MM.1S (cell line): ENCODE results near the gene DPP6.

Experiments used
- DNase-seq: peaks from one replicate; pipeline ENCODE4 v3.0.0-alpha.2; 2015
- H2AFZ ChIP-seq: fragments of 300-600 bp; sonication (generic); 2 replicates; pipeline ENCODE4 v1.6.0; 2016; ENCODE audit warnings: antibody characterized with exemption, low read length
- H3F3A ChIP-seq: fragments of 300-600 bp; sonication (generic); 2 replicates; pipeline ENCODE4 v1.6.1; 2016; ENCODE audit warnings: mild to moderate bottlenecking, antibody characterized with exemption, low read length, moderate library complexity, mixed read lengths; ENCODE audit not compliant: insufficient read depth
- H3K27ac ChIP-seq: fragments of 300-600 bp; sonication (generic); 2 replicates; pipeline ENCODE4 v1.5.1; 2016; ENCODE audit warnings: mild to moderate bottlenecking, low read length
- H3K27me3 ChIP-seq: fragments of 300-600 bp; sonication (generic); replicated peaks from 2 replicates; pipeline ENCODE4 v1.6.0; 2016; ENCODE audit warnings: low read length; ENCODE audit not compliant: insufficient read depth
- H3K36me3 ChIP-seq: fragments of 300-600 bp; sonication (generic); replicated peaks from 2 replicates; pipeline ENCODE4 v1.6.1; 2016; ENCODE audit warnings: mild to moderate bottlenecking, low read length, mixed read lengths; ENCODE audit not compliant: insufficient read depth
- H3K4me1 ChIP-seq: fragments of 300-600 bp; sonication (generic); 2 replicates; pipeline ENCODE4 v1.6.1; 2016; ENCODE audit warnings: low read length, mixed read lengths
- H3K4me2 ChIP-seq: fragments of 300-600 bp; sonication (generic); 2 replicates; pipeline ENCODE4 v1.6.0; 2016; ENCODE audit warnings: low read depth, low read length
- H3K4me3 ChIP-seq: fragments of 300-600 bp; sonication (generic); 2 replicates; pipeline ENCODE4 v1.5.1; 2016; ENCODE audit warnings: low read length, mixed read lengths
- H3K79me2 ChIP-seq: fragments of 300-600 bp; sonication (generic); 2 replicates; pipeline ENCODE4 v1.6.1; 2016; ENCODE audit warnings: mixed run types, low read length, mixed read lengths
- H3K9ac ChIP-seq: fragments of 300-600 bp; sonication (generic); 2 replicates; pipeline ENCODE4 v1.6.1; 2016; ENCODE audit warnings: low read length, mixed read lengths
- H3K9me2 ChIP-seq: fragments of 300-600 bp; sonication (generic); replicated peaks from 2 replicates; pipeline ENCODE4 v1.6.1; 2016; ENCODE audit warnings: mild to moderate bottlenecking, low read length, mixed read lengths; ENCODE audit not compliant: insufficient read depth
- H3K9me3 ChIP-seq: fragments of 300-600 bp; sonication (generic); replicated peaks from 2 replicates; pipeline ENCODE4 v1.6.1; 2016; ENCODE audit warnings: mild to moderate bottlenecking, low read length, mixed read lengths; ENCODE audit not compliant: insufficient read depth
- H4K20me1 ChIP-seq: fragments of 300-600 bp; sonication (generic); 2 replicates; pipeline ENCODE4 v1.6.1; 2016; ENCODE audit warnings: mild to moderate bottlenecking, low read length, moderate library complexity, mixed read lengths; ENCODE audit not compliant: insufficient read depth
- EZH2 ChIP-seq: fragments of 300-600 bp; sonication (generic); optimal IDR thresholded peaks from 2 replicates; pipeline ENCODE3; 2017; ENCODE audit warnings: low read depth, mild to moderate bottlenecking, antibody characterized with exemption, low read length, mixed read lengths
- EZH2phosphoT487 ChIP-seq: fragments of 300-600 bp; sonication (generic); IDR thresholded peaks from 2 replicates; pipeline ENCODE4 v1.6.1; 2018; ENCODE audit warnings: antibody characterized with exemption, low read length
- TF ChIP-seq, protein P1 (sequence below): fragments of 300-600 bp; sonication (generic); IDR thresholded peaks from 2 replicates; pipeline ENCODE4 v1.5.1; 2016; ENCODE audit warnings: antibody characterized with exemption, low read length, mixed read lengths

The DPP6 gene

DNA sequence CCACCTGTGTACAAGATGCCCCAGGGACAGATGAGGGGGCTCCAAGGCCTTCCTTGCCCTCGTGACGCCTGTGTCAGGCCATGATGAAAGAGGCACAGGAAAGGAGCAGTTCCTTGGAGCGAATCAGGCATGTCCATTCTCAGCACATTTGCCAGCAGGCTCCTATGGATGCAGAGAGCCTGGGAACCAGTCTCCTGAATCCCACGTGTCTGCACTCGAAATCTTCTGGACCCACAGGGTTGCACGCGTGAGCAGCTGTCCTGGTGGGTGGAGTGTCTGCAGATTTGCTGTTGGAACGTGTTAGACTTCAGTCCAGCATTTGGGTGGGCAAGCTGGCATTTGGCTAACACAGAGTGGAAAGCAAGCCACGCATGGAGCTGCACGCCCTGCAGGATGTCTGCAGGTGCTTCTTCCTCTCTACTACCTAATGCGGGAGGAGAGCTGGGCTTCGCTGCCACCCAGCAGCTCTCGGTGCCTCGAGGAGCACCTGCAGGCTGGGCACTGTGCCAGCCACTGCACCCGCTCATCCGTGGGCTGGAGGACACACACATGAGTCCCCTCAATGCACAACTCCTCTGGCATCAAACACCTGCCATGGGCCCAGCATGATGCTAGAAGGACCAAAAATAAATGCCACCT lies 810.1 kb downstream of the DPP6 start:
- H3K36me3 ChIP-seq, result no peaks in the 10 kb centered on the region
- no peak overlapping the region for H3K9ac ChIP-seq
- peaks cover 12% of the 10 kb centered on the region; the same call in 1 of the 2 replicates for H3K27me3 ChIP-seq
- DNase-seq, result no peak
- no peak overlapping the region for H3K4me3 ChIP-seq
- TF ChIP-seq, protein P1, sequence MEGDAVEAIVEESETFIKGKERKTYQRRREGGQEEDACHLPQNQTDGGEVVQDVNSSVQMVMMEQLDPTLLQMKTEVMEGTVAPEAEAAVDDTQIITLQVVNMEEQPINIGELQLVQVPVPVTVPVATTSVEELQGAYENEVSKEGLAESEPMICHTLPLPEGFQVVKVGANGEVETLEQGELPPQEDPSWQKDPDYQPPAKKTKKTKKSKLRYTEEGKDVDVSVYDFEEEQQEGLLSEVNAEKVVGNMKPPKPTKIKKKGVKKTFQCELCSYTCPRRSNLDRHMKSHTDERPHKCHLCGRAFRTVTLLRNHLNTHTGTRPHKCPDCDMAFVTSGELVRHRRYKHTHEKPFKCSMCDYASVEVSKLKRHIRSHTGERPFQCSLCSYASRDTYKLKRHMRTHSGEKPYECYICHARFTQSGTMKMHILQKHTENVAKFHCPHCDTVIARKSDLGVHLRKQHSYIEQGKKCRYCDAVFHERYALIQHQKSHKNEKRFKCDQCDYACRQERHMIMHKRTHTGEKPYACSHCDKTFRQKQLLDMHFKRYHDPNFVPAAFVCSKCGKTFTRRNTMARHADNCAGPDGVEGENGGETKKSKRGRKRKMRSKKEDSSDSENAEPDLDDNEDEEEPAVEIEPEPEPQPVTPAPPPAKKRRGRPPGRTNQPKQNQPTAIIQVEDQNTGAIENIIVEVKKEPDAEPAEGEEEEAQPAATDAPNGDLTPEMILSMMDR, result no peak
- TF ChIP-seq EZH2 (no peak), EZH2phosphoT487 (no peak)
- no peak overlapping the region for H3K27ac ChIP-seq
- H3F3A ChIP-seq, result no peaks in the 10 kb centered on the region
- H4K20me1 ChIP-seq, result no peaks in the 10 kb centered on the region
- H3K9me2 ChIP-seq, result no peaks in the 10 kb centered on the region
- no peaks in the 10 kb centered on the region for H3K4me1 ChIP-seq
- H3K9me3 ChIP-seq, result no peaks in the 10 kb centered on the region
- no peak overlapping the region for H3K4me2 ChIP-seq
- H2AFZ ChIP-seq, result no peak overlapping the region
- H3K79me2 ChIP-seq, result no peaks in the 10 kb centered on the region

DNA sequence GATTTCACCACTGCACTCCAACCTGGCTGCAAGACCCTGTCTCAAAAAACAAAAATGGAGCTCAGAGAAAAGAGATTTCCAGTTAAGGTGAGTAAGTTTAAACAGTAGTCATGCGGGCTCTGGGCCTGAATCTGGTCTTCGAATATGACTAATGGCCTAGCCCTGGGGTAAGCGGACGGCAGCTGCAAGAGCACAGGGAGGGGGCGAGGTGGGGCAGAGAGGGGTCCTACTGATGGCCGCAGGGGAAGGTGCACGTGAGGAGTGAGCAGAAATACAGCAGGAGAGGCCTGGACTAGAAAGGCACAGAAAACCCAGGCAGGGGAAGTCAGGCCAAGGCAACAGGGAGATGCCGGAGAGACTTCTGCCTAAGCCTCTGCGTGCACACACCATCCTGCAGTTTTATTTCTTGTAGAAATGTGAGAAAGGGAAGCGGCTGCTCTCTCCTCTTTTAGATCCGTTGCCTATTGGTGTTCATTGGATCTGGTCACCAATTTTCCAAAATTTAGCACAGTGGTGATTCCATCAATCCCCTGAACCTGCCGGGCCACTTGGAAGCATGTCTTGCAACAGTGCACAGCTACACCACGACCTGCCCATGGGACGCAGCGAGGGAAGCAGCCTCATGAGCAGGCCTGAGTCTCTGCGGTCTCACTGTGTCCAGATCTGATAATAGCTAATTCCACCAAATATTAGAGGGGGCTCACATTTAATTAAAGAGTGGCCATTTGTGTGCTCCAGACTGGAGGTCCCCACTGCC lies 811.7 kb downstream of the DPP6 start:
- no peak overlapping the region for H3K4me3 ChIP-seq
- DNase-seq, result no peak
- H3K9me3 ChIP-seq, result no peaks in the 10 kb centered on the region
- no peak overlapping the region for H3K9ac ChIP-seq
- peaks cover 24% of the 10 kb centered on the region for H3K27me3 ChIP-seq
- H3K4me1 ChIP-seq, result no peaks in the 10 kb centered on the region
- H3K9me2 ChIP-seq, result no peaks in the 10 kb centered on the region
- no peak for TF ChIP-seq EZH2phosphoT487
- TF ChIP-seq, protein P1, result no peak
- TF ChIP-seq EZH2, result no peak
- no peaks in the 10 kb centered on the region for H3K79me2 ChIP-seq
- H3K36me3 ChIP-seq, result no peaks in the 10 kb centered on the region
- no peaks in the 10 kb centered on the region for H3F3A ChIP-seq
- H2AFZ ChIP-seq, result no peak overlapping the region
- H3K27ac ChIP-seq, result no peak overlapping the region
- H4K20me1 ChIP-seq, result no peaks in the 10 kb centered on the region
- H3K4me2 ChIP-seq, result no peak overlapping the region

DNA sequence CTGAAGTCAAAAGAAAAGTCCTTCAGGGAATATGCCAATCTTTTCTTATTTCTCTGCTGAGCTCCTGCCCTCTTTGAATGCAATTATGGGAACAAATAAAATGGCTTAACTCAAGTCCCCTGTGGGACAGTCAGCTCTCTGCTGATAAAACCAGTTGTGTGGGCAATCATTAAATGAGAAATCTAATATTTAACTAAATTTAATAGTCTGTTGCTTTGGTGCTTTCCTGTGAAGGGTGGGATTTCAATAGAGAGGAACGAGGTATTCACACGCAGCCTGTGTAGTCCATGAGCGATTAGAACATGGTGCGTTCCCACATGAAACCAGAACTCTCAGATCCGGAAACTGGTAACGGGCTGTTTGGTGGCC lies 812.3 kb downstream of the DPP6 start:
- Histone ChIP-seq H4K20me1 (no peaks in the 10 kb centered on the region), H3K4me1 (no peaks in the 10 kb centered on the region), H3K79me2 (no peaks in the 10 kb centered on the region), H3K9ac (no peak overlapping the region), H3K27ac (no peak overlapping the region), H3K4me2 (no peak overlapping the region), H3K4me3 (no peak overlapping the region), H3K27me3 (peaks cover 20% of the 10 kb centered on the region), H3K9me3 (no peaks in the 10 kb centered on the region), H3K36me3 (no peaks in the 10 kb centered on the region), H3K9me2 (no peaks in the 10 kb centered on the region), H2AFZ (no peak overlapping the region), H3F3A (no peaks in the 10 kb centered on the region)
- TF ChIP-seq, protein P1, result no peak
- TF ChIP-seq EZH2phosphoT487 (no peak), EZH2 (no peak)
- DNase-seq, result no peak
